HG03469 (cell line): ENCODE results near the gene RBMS3.
"Not testable (repeated sequence)": the region's sequence is repeated elsewhere in the genome, so short reads cannot be mapped to it uniquely, and the experiment has no call there.

Experiments used
- ATAC-seq: cut with Tn5 transposase; IDR thresholded peaks from one replicate; pipeline ENCODE4 v1.9.1; 2021; ENCODE audit warnings: mild to moderate bottlenecking, moderate library complexity, moderate number of reproducible peaks; ENCODE audit not compliant: unreplicated experiment

The RBMS3 gene

GRCh38 chr3:29473481-29474170 is 192.8 kb downstream of the RBMS3 start:
- not testable (repeated sequence) for ATAC-seq

GRCh38 chr3:29475305-29475840 is 194.5 kb downstream of the RBMS3 start:
- no peak for ATAC-seq

- ATAC-seq = no peak
Measured at GRCh38 chr3:29475854-29476253, 195.0 kb downstream of the RBMS3 start.

- ATAC-seq = no peak
Measured at GRCh38 chr3:29478611-29479010, 197.7 kb downstream of the RBMS3 start.

- no peak for ATAC-seq
Measured at GRCh38 chr3:29481249-29481648, 200.4 kb downstream of the RBMS3 start.

GRCh38 chr3:29481969-29482767 is 201.3 kb downstream of the RBMS3 start:
- no peak for ATAC-seq

GRCh38 chr3:29484633-29485032 is 203.8 kb downstream of the RBMS3 start:
- ATAC-seq = no peak

GRCh38 chr3:29486096-29486495 is 205.2 kb downstream of the RBMS3 start:
- no peak for ATAC-seq

- ATAC-seq = no peak
Measured at GRCh38 chr3:29486917-29487316, 206.0 kb downstream of the RBMS3 start.

GRCh38 chr3:29488922-29489321 is 208.1 kb downstream of the RBMS3 start:
- ATAC-seq = no peak

GRCh38 chr3:29493109-29493508 is 212.2 kb downstream of the RBMS3 start:
- ATAC-seq = no peak

- no peak for ATAC-seq
Measured at GRCh38 chr3:29494305-29495036, 213.6 kb downstream of the RBMS3 start.

- no peak for ATAC-seq
Measured at GRCh38 chr3:29497282-29497681, 216.4 kb downstream of the RBMS3 start.

GRCh38 chr3:29502771-29503170 is 221.9 kb downstream of the RBMS3 start:
- ATAC-seq = no peak

GRCh38 chr3:29503314-29503713 is 222.4 kb downstream of the RBMS3 start:
- ATAC-seq = no peak

- ATAC-seq = no peak
Measured at GRCh38 chr3:29503958-29504357, 223.1 kb downstream of the RBMS3 start.

GRCh38 chr3:29506502-29506901 is 225.6 kb downstream of the RBMS3 start:
- no peak for ATAC-seq

- ATAC-seq = no peak
Measured at GRCh38 chr3:29511701-29512100, 230.8 kb downstream of the RBMS3 start.

- ATAC-seq = no peak
Measured at GRCh38 chr3:29512641-29513040, 231.8 kb downstream of the RBMS3 start.

- ATAC-seq = no peak
Measured at GRCh38 chr3:29513236-29513635, 232.4 kb downstream of the RBMS3 start.

GRCh38 chr3:29514170-29514569 is 233.3 kb downstream of the RBMS3 start:
- ATAC-seq = no peak
